Coronary artery (tissue), 2 donors: ENCODE results near the gene MYO3A.

Experiments used
- DNase-seq: peaks from one replicate; pipeline ENCODE4 v3.0.0-alpha.2; 2017; ENCODE audit warnings: low spot score
- H3K27ac ChIP-seq, 2 donors: fragments of 200-600 bp; sonication (generic); one replicate each; pipeline ENCODE4 v1.5.1; 2016 to 2019
- H3K4me3 ChIP-seq: fragments of 200-600 bp; sonication (generic); 2 replicates; pipeline ENCODE4 v1.5.1; 2016; ENCODE audit warnings: mild to moderate bottlenecking, moderate library complexity
- CTCF ChIP-seq: fragments of 200-600 bp; sonication (generic); IDR thresholded peaks from one replicate; pipeline ENCODE4 v1.5.1; 2019; ENCODE audit warnings: antibody characterized with exemption

Gene MYO3A

GRCh38 chr10:26249681-26250080 is 315.7 kb downstream of the MYO3A start:
- DNase-seq = no peak
- TF ChIP-seq CTCF = no peak
- Histone ChIP-seq H3K4me3 (no peak overlapping the region), H3K27ac (no peak overlapping the region)

GRCh38 chr10:26251925-26252324 is 317.9 kb downstream of the MYO3A start:
- no peak for DNase-seq
- Histone ChIP-seq H3K4me3 (no peak overlapping the region), H3K27ac (no peak overlapping the region)
- no peak for TF ChIP-seq CTCF

GRCh38 chr10:26254616-26255015 is 320.6 kb downstream of the MYO3A start:
- DNase-seq = no peak

GRCh38 chr10:26259341-26259740 is 325.3 kb downstream of the MYO3A start:
- no peak overlapping the region for H3K27ac ChIP-seq
- TF ChIP-seq CTCF = no peak
- no peak overlapping the region for H3K4me3 ChIP-seq

More at GRCh38 chr10:26254616-26255015, 320.6 kb downstream of the MYO3A start:
- Histone ChIP-seq H3K27ac (no peak overlapping the region), H3K4me3 (no peak overlapping the region)
- TF ChIP-seq CTCF = no peak

More at GRCh38 chr10:26259341-26259740, 325.3 kb downstream of the MYO3A start:
- DNase-seq = no peak
